K562 (cell line): ENCODE measurements around the gene ARMH1. TPM values are rescaled to one million over a fixed set of nuclear protein-coding genes. Genes with fewer than 3 reads are reported as not detected.

Source experiments
- CHD2 ChIP-seq: IDR thresholded peaks from 2 replicates; pipeline ENCODE4 v1.6.1; 2011; ENCODE audit warnings: low read depth, low read length
- ELF1 ChIP-seq: fragments of 200-800 bp; sonication (Bioruptor generic); IDR thresholded peaks from 2 replicates; pipeline ENCODE4 v1.6.1; 2016; ENCODE audit warnings: missing genetic modification characterization, missing compliant biosample characterization
- FOXM1 ChIP-seq, 2 experiments: fragments of 450-650 bp in 1 of 2; sonication (generic) in 1 of 2; formaldehyde crosslinking in 1 of 2; IDR thresholded peaks; 2 replicates each; pipeline versions ENCODE4 v1.6.1 to v1.9.0; 2017 to 2022; ENCODE audit warnings: low read depth in 2 of 2, mild to moderate bottlenecking in 2 of 2, missing genetic modification reagents in 1 of 2, moderate library complexity in 1 of 2
- NRF1 ChIP-seq, 2 experiments: fragments of 450-650 bp; IDR thresholded peaks in 1 of 2; conservative IDR thresholded peaks in 1 of 2; 2 replicates each; pipeline ENCODE4 v1.6.1; 2014; ENCODE audit warnings: mild to moderate bottlenecking in 2 of 2
- PTBP1 ChIP-seq: fragments of 200-400 bp; formaldehyde crosslinking; IDR thresholded peaks from 2 replicates; pipeline ENCODE4 v1.6.1; 2017; ENCODE audit warnings: low read depth, low read length
- SMAD1 ChIP-seq: fragments of 150-350 bp; IDR thresholded peaks from 2 replicates; pipeline ENCODE4 v1.6.1; 2014; ENCODE audit warnings: low read length, low read depth; ENCODE audit not compliant: partially characterized antibody
- SRF ChIP-seq, 2 experiments: fragments of 250-450, 450-650 bp in 1 of 2; sonication (Bioruptor Pico) in 1 of 2; sonication (generic) in 1 of 2; formaldehyde crosslinking; IDR thresholded peaks; 2 replicates each; pipeline versions ENCODE4 v1.5.0 to v1.5.1; 2020 to 2022; ENCODE audit warnings: mild to moderate bottlenecking in 1 of 2, missing genetic modification reagents in 1 of 2
- TCF7L2 ChIP-seq: fragments of 150-350 bp; IDR thresholded peaks from 2 replicates; pipeline ENCODE4 v1.6.1; 2016; ENCODE audit warnings: low read depth, mild to moderate bottlenecking, low read length, moderate library complexity
- ZNF140 ChIP-seq: fragments of 250-450 bp; sonication (Bioruptor Pico); IDR thresholded peaks from 2 replicates; pipeline ENCODE4 v1.8.0; 2021; ENCODE audit warnings: moderate library complexity, mild to moderate bottlenecking, inconsistent platforms
- ZNF778 ChIP-seq: fragments of 450-650 bp; formaldehyde crosslinking; IDR thresholded peaks from 2 replicates; pipeline ENCODE4 v1.4.0; 2020; ENCODE audit warnings: mild to moderate bottlenecking, moderate library complexity
- polyA plus RNA-seq, 8 experiments: library from polyadenylated mRNA; depleted of rRNA in 4 of 8; stranded (reverse) in 5 of 8; unstranded in 3 of 8; fragments of >200 nt; fragmentation: Nextera tagmentation in 2 of 8; fragmentation: Illumina TruSeq in 1 of 8; extraction: Ambion mirVana in 2 of 8; extraction: Trizol in 1 of 8; gene quantifications; 2 replicates each; pipeline versions ENCODE4 v1.2.1 to v1.2.3, GENCODE V29; 2011 to 2014; ENCODE audit warnings: inconsistent platforms in 1 of 8, missing spikeins in 1 of 8
- total RNA-seq, 7 experiments: library from RNA; depleted of rRNA in 6 of 7; stranded (reverse); fragments of >200 nt in 6 of 7; fragmentation: Illumina TruSeq in 2 of 7; extraction: Trizol in 2 of 7; gene quantifications; 2 replicates each; pipeline versions ENCODE4 v1.2.1 to v1.2.3, GENCODE V29; 2011 to 2021; ENCODE audit warnings: low replicate concordance in 1 of 7
- TF ChIP-seq, protein P1 (sequence below), 2 experiments: fragments of 450-650 bp; IDR thresholded peaks; 2 replicates each; pipeline ENCODE4 v1.6.1; 2018; ENCODE audit warnings: mild to moderate bottlenecking in 2 of 2, low read depth in 1 of 2; ENCODE audit not compliant: partially characterized antibody in 2 of 2
- TF ChIP-seq, protein P2 (sequence below), 2 experiments: fragments of 200-800 bp in 1 of 2; sonication (Bioruptor generic) in 1 of 2; sonication (generic) in 1 of 2; formaldehyde crosslinking in 1 of 2; IDR thresholded peaks in 1 of 2; conservative IDR thresholded peaks in 1 of 2; 2 replicates each; pipeline versions ENCODE4 v1.5.0 to v1.6.1; 2016 to 2020; ENCODE audit warnings: missing compliant biosample characterization in 1 of 2, missing genetic modification characterization in 1 of 2, missing genetic modification reagents in 1 of 2
- TF ChIP-seq, protein P3 (sequence below): fragments of 450-650 bp; formaldehyde crosslinking; IDR thresholded peaks from 2 replicates; pipeline ENCODE4 v1.4.0; 2020; ENCODE audit warnings: mild to moderate bottlenecking, moderate library complexity
- TF ChIP-seq, protein P4 (sequence below): sonication (generic); formaldehyde crosslinking; IDR thresholded peaks from 2 replicates; pipeline ENCODE4 v1.8.0; 2022; ENCODE audit warnings: mild to moderate bottlenecking, missing genetic modification reagents

ARMH1 gene
- total and polyA plus RNA-seq, 9 of the 15 experiments (the other 6 are each of a cell fraction or from before 2014, with no cell fraction given), result 0.41 TPM; not detected in 8

DNA sequence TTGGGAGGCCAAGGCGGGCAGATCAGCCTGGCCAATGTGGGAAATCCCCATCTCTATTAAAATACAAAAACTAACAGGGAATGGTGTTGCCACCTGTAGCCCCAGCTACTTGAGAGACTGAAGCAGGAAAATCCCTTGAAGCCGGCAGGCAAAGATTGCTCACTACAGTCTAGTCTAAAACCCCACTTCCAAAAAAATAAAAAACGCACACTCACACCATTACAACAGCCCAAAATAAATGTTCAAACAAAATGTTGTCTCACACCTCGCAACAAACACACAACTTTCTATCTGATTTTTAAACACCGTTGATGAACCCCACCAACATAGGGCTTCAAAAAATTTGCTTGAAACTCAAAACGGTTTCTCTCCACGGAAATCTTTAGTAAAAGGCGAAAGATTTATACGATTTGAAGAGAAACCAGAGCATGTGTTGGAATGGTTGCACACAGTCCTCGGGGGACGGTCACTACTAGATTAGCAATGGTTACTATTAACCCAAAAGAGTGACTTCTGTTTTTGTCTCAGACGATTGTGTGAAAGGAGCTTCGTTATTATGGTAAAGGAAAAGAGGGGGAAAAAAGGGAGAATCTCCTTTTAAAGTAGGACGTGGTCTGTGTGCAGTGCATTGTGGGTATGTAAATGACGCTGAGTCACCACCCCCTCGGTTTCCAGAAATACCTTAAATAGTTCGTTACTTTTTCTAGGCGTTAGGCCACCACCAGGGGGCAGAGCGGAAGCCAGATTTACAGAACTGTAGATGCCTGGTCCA lies 56.4 kb downstream of the ARMH1 start, which contains the start of gene RNU5D-1 (continued):
- TF ChIP-seq FOXM1 (IDR thresholded peaks at IDR 0.05; ENCODE audit: low read depth) (0 out of 2 replicates have a peak, but pooled peaks have one; percentile 61), FOXM1 (CRISPR knock-in tag; IDR thresholded peaks at IDR 0.05; ENCODE audit: low read depth) (peak; percentile 66; the same call in 1 of the 2 replicates), PTBP1 (peak; percentile 95), NRF1 (conservative IDR thresholded peaks at IDR 0.05 in 1 of 2, IDR thresholded peaks at IDR 0.05 in 1 of 2) (no peak), TCF7L2 (no peak), ZNF140 (CRISPR knock-in tag) (no peak), ELF1 (tag) (peak; percentile 50; the same call in 1 of the 2 replicates), SRF (CRISPR knock-in tag; IDR thresholded peaks at IDR 0.05) (peak; percentile 92 to 93), ZNF778 (CRISPR knock-in tag) (peak; percentile 82; the same call in 1 of the 2 replicates), CHD2 (peak; percentile 70), SMAD1 (peak; percentile 100)
- TF ChIP-seq, protein P1, sequence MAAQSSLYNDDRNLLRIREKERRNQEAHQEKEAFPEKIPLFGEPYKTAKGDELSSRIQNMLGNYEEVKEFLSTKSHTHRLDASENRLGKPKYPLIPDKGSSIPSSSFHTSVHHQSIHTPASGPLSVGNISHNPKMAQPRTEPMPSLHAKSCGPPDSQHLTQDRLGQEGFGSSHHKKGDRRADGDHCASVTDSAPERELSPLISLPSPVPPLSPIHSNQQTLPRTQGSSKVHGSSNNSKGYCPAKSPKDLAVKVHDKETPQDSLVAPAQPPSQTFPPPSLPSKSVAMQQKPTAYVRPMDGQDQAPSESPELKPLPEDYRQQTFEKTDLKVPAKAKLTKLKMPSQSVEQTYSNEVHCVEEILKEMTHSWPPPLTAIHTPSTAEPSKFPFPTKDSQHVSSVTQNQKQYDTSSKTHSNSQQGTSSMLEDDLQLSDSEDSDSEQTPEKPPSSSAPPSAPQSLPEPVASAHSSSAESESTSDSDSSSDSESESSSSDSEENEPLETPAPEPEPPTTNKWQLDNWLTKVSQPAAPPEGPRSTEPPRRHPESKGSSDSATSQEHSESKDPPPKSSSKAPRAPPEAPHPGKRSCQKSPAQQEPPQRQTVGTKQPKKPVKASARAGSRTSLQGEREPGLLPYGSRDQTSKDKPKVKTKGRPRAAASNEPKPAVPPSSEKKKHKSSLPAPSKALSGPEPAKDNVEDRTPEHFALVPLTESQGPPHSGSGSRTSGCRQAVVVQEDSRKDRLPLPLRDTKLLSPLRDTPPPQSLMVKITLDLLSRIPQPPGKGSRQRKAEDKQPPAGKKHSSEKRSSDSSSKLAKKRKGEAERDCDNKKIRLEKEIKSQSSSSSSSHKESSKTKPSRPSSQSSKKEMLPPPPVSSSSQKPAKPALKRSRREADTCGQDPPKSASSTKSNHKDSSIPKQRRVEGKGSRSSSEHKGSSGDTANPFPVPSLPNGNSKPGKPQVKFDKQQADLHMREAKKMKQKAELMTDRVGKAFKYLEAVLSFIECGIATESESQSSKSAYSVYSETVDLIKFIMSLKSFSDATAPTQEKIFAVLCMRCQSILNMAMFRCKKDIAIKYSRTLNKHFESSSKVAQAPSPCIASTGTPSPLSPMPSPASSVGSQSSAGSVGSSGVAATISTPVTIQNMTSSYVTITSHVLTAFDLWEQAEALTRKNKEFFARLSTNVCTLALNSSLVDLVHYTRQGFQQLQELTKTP (IDR thresholded peaks at IDR 0.05; ENCODE audit: low read depth in 1 of 2, partially characterized antibody in 2 of 2), result peak; percentile 91 to 98
- TF ChIP-seq, protein P2, sequence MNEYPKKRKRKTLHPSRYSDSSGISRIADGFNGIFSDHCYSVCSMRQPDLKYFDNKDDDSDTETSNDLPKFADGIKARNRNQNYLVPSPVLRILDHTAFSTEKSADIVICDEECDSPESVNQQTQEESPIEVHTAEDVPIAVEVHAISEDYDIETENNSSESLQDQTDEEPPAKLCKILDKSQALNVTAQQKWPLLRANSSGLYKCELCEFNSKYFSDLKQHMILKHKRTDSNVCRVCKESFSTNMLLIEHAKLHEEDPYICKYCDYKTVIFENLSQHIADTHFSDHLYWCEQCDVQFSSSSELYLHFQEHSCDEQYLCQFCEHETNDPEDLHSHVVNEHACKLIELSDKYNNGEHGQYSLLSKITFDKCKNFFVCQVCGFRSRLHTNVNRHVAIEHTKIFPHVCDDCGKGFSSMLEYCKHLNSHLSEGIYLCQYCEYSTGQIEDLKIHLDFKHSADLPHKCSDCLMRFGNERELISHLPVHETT (CRISPR knock-in tag; conservative IDR thresholded peaks at IDR 0.05 in 1 of 2, IDR thresholded peaks at IDR 0.05 in 1 of 2), result peak in 1 of 2 experiments; percentile 63; a peak in 2 of 4 replicates
- TF ChIP-seq, protein P3, sequence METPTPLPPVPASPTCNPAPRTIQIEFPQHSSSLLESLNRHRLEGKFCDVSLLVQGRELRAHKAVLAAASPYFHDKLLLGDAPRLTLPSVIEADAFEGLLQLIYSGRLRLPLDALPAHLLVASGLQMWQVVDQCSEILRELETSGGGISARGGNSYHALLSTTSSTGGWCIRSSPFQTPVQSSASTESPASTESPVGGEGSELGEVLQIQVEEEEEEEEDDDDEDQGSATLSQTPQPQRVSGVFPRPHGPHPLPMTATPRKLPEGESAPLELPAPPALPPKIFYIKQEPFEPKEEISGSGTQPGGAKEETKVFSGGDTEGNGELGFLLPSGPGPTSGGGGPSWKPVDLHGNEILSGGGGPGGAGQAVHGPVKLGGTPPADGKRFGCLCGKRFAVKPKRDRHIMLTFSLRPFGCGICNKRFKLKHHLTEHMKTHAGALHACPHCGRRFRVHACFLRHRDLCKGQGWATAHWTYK (CRISPR knock-in tag), result peak; percentile 98
- TF ChIP-seq, protein P4, sequence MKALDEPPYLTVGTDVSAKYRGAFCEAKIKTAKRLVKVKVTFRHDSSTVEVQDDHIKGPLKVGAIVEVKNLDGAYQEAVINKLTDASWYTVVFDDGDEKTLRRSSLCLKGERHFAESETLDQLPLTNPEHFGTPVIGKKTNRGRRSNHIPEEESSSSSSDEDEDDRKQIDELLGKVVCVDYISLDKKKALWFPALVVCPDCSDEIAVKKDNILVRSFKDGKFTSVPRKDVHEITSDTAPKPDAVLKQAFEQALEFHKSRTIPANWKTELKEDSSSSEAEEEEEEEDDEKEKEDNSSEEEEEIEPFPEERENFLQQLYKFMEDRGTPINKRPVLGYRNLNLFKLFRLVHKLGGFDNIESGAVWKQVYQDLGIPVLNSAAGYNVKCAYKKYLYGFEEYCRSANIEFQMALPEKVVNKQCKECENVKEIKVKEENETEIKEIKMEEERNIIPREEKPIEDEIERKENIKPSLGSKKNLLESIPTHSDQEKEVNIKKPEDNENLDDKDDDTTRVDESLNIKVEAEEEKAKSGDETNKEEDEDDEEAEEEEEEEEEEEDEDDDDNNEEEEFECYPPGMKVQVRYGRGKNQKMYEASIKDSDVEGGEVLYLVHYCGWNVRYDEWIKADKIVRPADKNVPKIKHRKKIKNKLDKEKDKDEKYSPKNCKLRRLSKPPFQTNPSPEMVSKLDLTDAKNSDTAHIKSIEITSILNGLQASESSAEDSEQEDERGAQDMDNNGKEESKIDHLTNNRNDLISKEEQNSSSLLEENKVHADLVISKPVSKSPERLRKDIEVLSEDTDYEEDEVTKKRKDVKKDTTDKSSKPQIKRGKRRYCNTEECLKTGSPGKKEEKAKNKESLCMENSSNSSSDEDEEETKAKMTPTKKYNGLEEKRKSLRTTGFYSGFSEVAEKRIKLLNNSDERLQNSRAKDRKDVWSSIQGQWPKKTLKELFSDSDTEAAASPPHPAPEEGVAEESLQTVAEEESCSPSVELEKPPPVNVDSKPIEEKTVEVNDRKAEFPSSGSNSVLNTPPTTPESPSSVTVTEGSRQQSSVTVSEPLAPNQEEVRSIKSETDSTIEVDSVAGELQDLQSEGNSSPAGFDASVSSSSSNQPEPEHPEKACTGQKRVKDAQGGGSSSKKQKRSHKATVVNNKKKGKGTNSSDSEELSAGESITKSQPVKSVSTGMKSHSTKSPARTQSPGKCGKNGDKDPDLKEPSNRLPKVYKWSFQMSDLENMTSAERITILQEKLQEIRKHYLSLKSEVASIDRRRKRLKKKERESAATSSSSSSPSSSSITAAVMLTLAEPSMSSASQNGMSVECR (CRISPR knock-in tag), result no peak
